ENCODE results near the gene TMEM223. TPM values are rescaled to one million over a fixed set of nuclear protein-coding genes. Genes with fewer than 3 reads are reported as not detected.

TMEM223 gene
- total and polyA plus RNA-seq, 9 of the 15 experiments (the other 6 are each of a cell fraction or from before 2014, with no cell fraction given) = 5.9 to 34.5 (median 19.6) TPM

- WGBS (ENCODE audit: insufficient coverage, low coverage, missing lambda C conversion rate) = under 1% methylated on average over 60 of the region's 62 CpGs
- Histone ChIP-seq H3K9me1 (ENCODE audit: control insufficient read depth, insufficient read depth, low read length) (no peaks in the 10 kb centered on the region), H3K9ac (ENCODE audit: insufficient read depth in 1 of 2, low read depth in 2 of 2, low read length in 2 of 2) (peak within 1 kb of the TSS; percentile 87 to 99), H3K4me2 (ENCODE audit: insufficient read depth, low read length) (peak within 1 kb of the TSS; percentile 92), H3K4me1 (replicated peaks in 1 of 2; ENCODE audit: control insufficient read depth in 2 of 2, insufficient read depth in 2 of 2, low read length in 2 of 2) (peaks cover 8 to 19% of the 10 kb centered on the region in 2 experiments; a peak in 3 of 5 replicates), H2AFZ (ENCODE audit: low read depth, low read length) (peak within 1 kb of the TSS; percentile 70), H4K20me1 (replicated peaks; ENCODE audit: control insufficient read depth, insufficient read depth, low read length) (no peaks in the 10 kb centered on the region), H3K27me3 (ENCODE audit: control insufficient read depth in 2 of 2, insufficient read depth in 2 of 2, low read length in 2 of 2) (no peaks in the 10 kb centered on the region), H3K27ac (ENCODE audit: extremely low read depth, low read depth, low read length) (peak within 1 kb of the TSS; percentile 77), H3K4me3 (peak within 1 kb of the TSS; percentile 93), H3K79me2 (ENCODE audit: control insufficient read depth, insufficient read depth, low read length) (peaks cover 42% of the 10 kb centered on the region), H3K9me3 (replicated peaks; ENCODE audit: control insufficient read depth, insufficient read depth, low read depth, low read length) (no peaks in the 10 kb centered on the region), H3K36me3 (ENCODE audit: control insufficient read depth, insufficient read depth, low read length) (peaks cover 38% of the 10 kb centered on the region)
- FAIRE-seq = peak; percentile 79
- BruUV-seq (replicated peaks) = no TSS peak
- intact Hi-C loops (cut with micrococcal nuclease) (no loop called here), in situ Hi-C loops (cut with MboI) (no loop called here)
- peak; percentile 71 to 96 (median 77) for DNase-seq (ENCODE audit: extremely low read depth in 1 of 4, low spot score in 3 of 4)
- peak; percentile 67 for ATAC-seq
- CTCF ChIA-PET (ENCODE audit: low intra/inter-chr PET ratio) = no interaction called here
- POLR2A ChIA-PET = interaction anchor here (0.6 to 4.1 kb wide), 18 partner anchors 7 to 439 kb away, joined by 3 to 403 read pairs (median 12); partner anchors contain the start of genes C11orf98, CSKMT, EEF1G and LBHD1
- TF ChIP-seq, protein P1, sequence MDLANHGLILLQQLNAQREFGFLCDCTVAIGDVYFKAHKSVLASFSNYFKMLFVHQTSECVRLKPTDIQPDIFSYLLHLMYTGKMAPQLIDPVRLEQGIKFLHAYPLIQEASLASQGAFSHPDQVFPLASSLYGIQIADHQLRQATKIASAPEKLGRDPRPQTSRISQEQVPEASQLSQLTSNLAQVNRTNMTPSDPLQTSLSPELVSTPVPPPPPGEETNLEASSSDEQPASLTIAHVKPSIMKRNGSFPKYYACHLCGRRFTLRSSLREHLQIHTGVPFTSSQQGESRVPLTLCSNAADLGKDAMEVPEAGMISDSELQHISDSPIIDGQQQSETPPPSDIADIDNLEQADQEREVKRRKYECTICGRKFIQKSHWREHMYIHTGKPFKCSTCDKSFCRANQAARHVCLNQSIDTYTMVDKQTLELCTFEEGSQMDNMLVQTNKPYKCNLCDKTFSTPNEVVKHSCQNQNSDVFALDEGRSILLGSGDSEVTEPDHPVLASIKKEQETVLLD (IDR thresholded peaks at IDR 0.05) = no peak
- TF ChIP-seq, protein P2, sequence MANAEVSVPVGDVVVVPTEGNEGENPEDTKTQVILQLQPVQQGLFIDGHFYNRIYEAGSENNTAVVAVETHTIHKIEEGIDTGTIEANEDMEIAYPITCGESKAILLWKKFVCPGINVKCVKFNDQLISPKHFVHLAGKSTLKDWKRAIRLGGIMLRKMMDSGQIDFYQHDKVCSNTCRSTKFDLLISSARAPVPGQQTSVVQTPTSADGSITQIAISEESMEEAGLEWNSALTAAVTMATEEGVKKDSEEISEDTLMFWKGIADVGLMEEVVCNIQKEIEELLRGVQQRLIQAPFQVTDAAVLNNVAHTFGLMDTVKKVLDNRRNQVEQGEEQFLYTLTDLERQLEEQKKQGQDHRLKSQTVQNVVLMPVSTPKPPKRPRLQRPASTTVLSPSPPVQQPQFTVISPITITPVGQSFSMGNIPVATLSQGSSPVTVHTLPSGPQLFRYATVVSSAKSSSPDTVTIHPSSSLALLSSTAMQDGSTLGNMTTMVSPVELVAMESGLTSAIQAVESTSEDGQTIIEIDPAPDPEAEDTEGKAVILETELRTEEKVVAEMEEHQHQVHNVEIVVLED (CRISPR knock-in tag; IDR thresholded peaks at IDR 0.05) = peak; percentile 9; the same call in 1 of the 2 replicates
- no peak for TF ChIP-seq RAD51 (IDR thresholded peaks at IDR 0.05; ENCODE audit: borderline replicate concordance, low read depth)
- no peak for TF ChIP-seq RBM17 (IDR thresholded peaks at IDR 0.05; ENCODE audit: borderline replicate concordance, low read depth, low read length)
- TF ChIP-seq ZNF3 (CRISPR knock-in tag; IDR thresholded peaks at IDR 0.05) = no peak
- TF ChIP-seq NFIC (IDR thresholded peaks at IDR 0.05) = 0 out of 2 replicates have a peak, but pooled peaks have one; percentile 14
- no peak for TF ChIP-seq PYGO2 (tag; IDR thresholded peaks at IDR 0.05)
- no peak for TF ChIP-seq STAT5B (CRISPR knock-in tag; IDR thresholded peaks at IDR 0.05)
- no peak for TF ChIP-seq HMGXB4 (CRISPR knock-in tag; IDR thresholded peaks at IDR 0.05)
- TF ChIP-seq ZBTB26 (CRISPR knock-in tag; IDR thresholded peaks at IDR 0.05) = no peak
- TF ChIP-seq SREBF1 (IDR thresholded peaks at IDR 0.05; ENCODE audit: borderline replicate concordance, low read depth, low read length) = no peak
- TF ChIP-seq SAFB2 (IDR thresholded peaks at IDR 0.05; ENCODE audit: borderline replicate concordance, low read depth, low read length, severe bottlenecking) = no peak
- TF ChIP-seq TAF15 (IDR thresholded peaks at IDR 0.05; ENCODE audit: low read depth, low read length) = no peak
- no peak for TF ChIP-seq OTX1 (CRISPR knock-in tag; IDR thresholded peaks at IDR 0.05)
- no peak for TF ChIP-seq MECOM (CRISPR knock-in tag; IDR thresholded peaks at IDR 0.05)
- no peak for TF ChIP-seq WHSC1 (IDR thresholded peaks at IDR 0.05; ENCODE audit: low read length)
Measured at GRCh38 chr11:62839050-62839945, 47.5 kb upstream of the TMEM223 start, which contains the start of gene WDR74. Gene WDR74, minus strand, starts transcription at chr11:62839590. Its CDS starts 20 bp downstream, at chr11:62839570.

Measured in K562 (cell line).